BE2C (cell line): ENCODE results near the gene FZR1.

Experiments
- DNase-seq: peaks from one replicate; pipeline ENCODE4 v3.0.0-alpha.2; 2020
- H3K27me3 ChIP-seq: fragments of 250-450 bp; sonication (Bioruptor Pico); 2 replicates; pipeline ENCODE4 v1.5.1; 2020; ENCODE audit warnings: mild to moderate bottlenecking
- H3K36me3 ChIP-seq: fragments of 250-450 bp; sonication (Bioruptor Pico); 2 replicates; pipeline ENCODE4 v1.5.1; 2020; ENCODE audit warnings: mild to moderate bottlenecking
- H3K4me1 ChIP-seq: fragments of 250-450 bp; sonication (Bioruptor Pico); 2 replicates; pipeline ENCODE4 v1.5.1; 2020
- H3K4me3 ChIP-seq: 2 replicates; pipeline ENCODE4 v1.5.1; 2011; ENCODE audit warnings: low read depth, low read length
- H3K9me3 ChIP-seq: fragments of 250-450 bp; sonication (Bioruptor Pico); 2 replicates; pipeline ENCODE4 v1.5.1; 2020
- CTCF ChIP-seq: IDR thresholded peaks from 2 replicates; pipeline ENCODE4 v1.5.1; 2012; ENCODE audit warnings: mild to moderate bottlenecking, low read depth, low read length

The FZR1 gene

GRCh38 chr19:3510727-3511126 lies 4.6 kb downstream of the FZR1 start:
- no peak for DNase-seq
- Histone ChIP-seq H3K4me1 (no peaks in the 10 kb centered on the region; the same call in none of the 2 replicates), H3K4me3 (no peak overlapping the region), H3K36me3 (peaks cover 17% of the 10 kb centered on the region; the same call in 1 of the 2 replicates), H3K9me3 (no peaks in the 10 kb centered on the region), H3K27me3 (no peaks in the 10 kb centered on the region)
- no peak for TF ChIP-seq CTCF

- H3K9me3 ChIP-seq = no peaks in the 10 kb centered on the region
- H3K4me1 ChIP-seq = no peaks in the 10 kb centered on the region; the same call in none of the 2 replicates
- no peak for DNase-seq
- peaks cover 13% of the 10 kb centered on the region; the same call in 1 of the 2 replicates for H3K36me3 ChIP-seq
- TF ChIP-seq CTCF = no peak
- H3K4me3 ChIP-seq = no peak overlapping the region
- no peaks in the 10 kb centered on the region for H3K27me3 ChIP-seq
Observed at GRCh38 chr19:3511506-3512251, 5.6 kb downstream of the FZR1 start.

GRCh38 chr19:3512562-3513228 lies 6.6 kb downstream of the FZR1 start:
- Histone ChIP-seq H3K36me3 (peaks cover 12% of the 10 kb centered on the region; the same call in 1 of the 2 replicates), H3K4me3 (no peak overlapping the region), H3K27me3 (no peaks in the 10 kb centered on the region), H3K9me3 (no peaks in the 10 kb centered on the region), H3K4me1 (no peaks in the 10 kb centered on the region; the same call in 1 of the 2 replicates)
- DNase-seq = no peak
- TF ChIP-seq CTCF = no peak

- no peaks in the 10 kb centered on the region for H3K9me3 ChIP-seq
- no peaks in the 10 kb centered on the region for H3K27me3 ChIP-seq
- DNase-seq = no peak
- TF ChIP-seq CTCF = no peak
- no peaks in the 10 kb centered on the region for H3K4me1 ChIP-seq
- H3K4me3 ChIP-seq = no peak overlapping the region
- H3K36me3 ChIP-seq = peaks cover 12% of the 10 kb centered on the region; the same call in 1 of the 2 replicates
Observed at GRCh38 chr19:3513229-3514140, 7.4 kb downstream of the FZR1 start.

- no peak overlapping the region for H3K4me3 ChIP-seq
- H3K27me3 ChIP-seq = no peaks in the 10 kb centered on the region
- H3K9me3 ChIP-seq = no peaks in the 10 kb centered on the region
- no peak for DNase-seq
- no peak for TF ChIP-seq CTCF
- peaks cover 13% of the 10 kb centered on the region for H3K36me3 ChIP-seq
- H3K4me1 ChIP-seq = peaks cover 3% of the 10 kb centered on the region
Observed at GRCh38 chr19:3514930-3515329, 8.8 kb downstream of the FZR1 start.
